H1 (cell line): ENCODE data around the gene C6orf58. TPM values are rescaled to one million over a fixed set of nuclear protein-coding genes. Genes with fewer than 3 reads are reported as not detected.

Experiments
- E2F6 ChIP-seq: IDR thresholded peaks from 2 replicates; pipeline ENCODE4 v1.6.1; 2012; ENCODE audit warnings: inconsistent platforms
- EGR1 ChIP-seq: IDR thresholded peaks from 2 replicates; pipeline ENCODE4 v1.6.1; 2011; ENCODE audit warnings: low read depth, low read length, borderline replicate concordance
- EZH2 ChIP-seq: fragments of 200-600 bp; sonication (generic); IDR thresholded peaks from 2 replicates; pipeline ENCODE4 v1.7.1; 2012; ENCODE audit warnings: low read depth, mild to moderate bottlenecking, moderate library complexity, low read length, inconsistent platforms; ENCODE audit not compliant: severe bottlenecking
- GABPA ChIP-seq: IDR thresholded peaks from 2 replicates; pipeline ENCODE4 v1.6.1; 2011; ENCODE audit warnings: mild to moderate bottlenecking, low read length, moderate library complexity, borderline replicate concordance; ENCODE audit not compliant: insufficient read depth
- KDM5A ChIP-seq: fragments of 200-600 bp; IDR thresholded peaks from 2 replicates; pipeline ENCODE4 v1.7.1; 2012; ENCODE audit warnings: mild to moderate bottlenecking, low read length, inconsistent platforms, mixed read lengths
- SP1 ChIP-seq: IDR thresholded peaks from 2 replicates; pipeline ENCODE4 v1.6.1; 2011; ENCODE audit warnings: low read depth, low read length
- SUZ12 ChIP-seq: fragments of 200-600 bp; sonication (generic); IDR thresholded peaks from 2 replicates; pipeline ENCODE4 v1.6.1; 2012; ENCODE audit warnings: mild to moderate bottlenecking, inconsistent platforms, low read length, moderate library complexity, mixed read lengths
- polyA plus RNA-seq, 7 experiments: library from polyadenylated mRNA; depleted of rRNA in 3 of 7; stranded (reverse) in 5 of 7; unstranded in 2 of 7; fragments of >200 nt in 5 of 7; fragments of 200-250 nt in 2 of 7; gene quantifications; 1 replicate in 5 of 7; 2 replicates in 1 of 7; 4 replicates in 1 of 7; pipeline versions ENCODE4 v1.2.1 to v1.2.3, GENCODE V29; 2011 to 2013; ENCODE audit warnings: missing spikeins in 2 of 7, mixed read lengths in 2 of 7
- total RNA-seq: library from RNA; stranded (reverse); fragmentation: NEBNext Ultra II Directional; extraction: Animal tissue kit (Norgen Biotek cat#: 25700); gene quantifications from 2 replicates; pipeline ENCODE4 v1.2.1, GENCODE V29; 2021

Gene C6orf58
- total and polyA plus RNA-seq, 2 of the 8 experiments (the other 6 are each of a cell fraction or from before 2014, with no cell fraction given): not detected

- no peak for TF ChIP-seq SP1
- TF ChIP-seq SUZ12: no peak
- no peak for TF ChIP-seq EZH2
- no peak for TF ChIP-seq GABPA
- TF ChIP-seq EGR1: no peak
- no peak for TF ChIP-seq E2F6
- TF ChIP-seq KDM5A: no peak
These were observed 31.7 kb downstream of the C6orf58 start (continued) for GRCh38 chr6:127608554-127609270.
